ENCODE results near the gene ARPP19. TPM values are rescaled to one million over a fixed set of nuclear protein-coding genes. Genes with fewer than 3 reads are reported as not detected.
"Not testable (repeated sequence)": the region's sequence is repeated elsewhere in the genome, so short reads cannot be mapped to it uniquely, and the experiment has no call there.

ARPP19 gene
- polyA plus RNA-seq, result 10 to 100 TPM; 14.8 to 48.6 (median 39.3) TPM

GRCh38 chr15:52568601-52569585 is at the start of gene ARPP19:
Gene ARPP19, minus strand, starts transcription at chr15:52569030. Its CDS starts 138 bp downstream, at chr15:52568892.
- WGBS, 3 donors, result 4 to 6% (median 5%) methylated on average over 79 to 82 of the region's 82 CpGs
- peak within 1 kb of the TSS; percentile 68 for H3K27ac ChIP-seq (ENCODE audit: low read depth, low read length)

GRCh38 chr15:52617026-52617425 is 48.2 kb upstream of the ARPP19 start:
- H3K27ac ChIP-seq (ENCODE audit: low read depth, low read length), result no peak overlapping the region
- WGBS, 3 donors, result 79 to 95% (median 90%) methylated on average over 1 of the region's 1 CpG

- 72 to 99% (median 91%) methylated on average over 2 of the region's 2 CpGs for WGBS, 3 donors
Observed at GRCh38 chr15:52615302-52615701, 46.5 kb upstream of the ARPP19 start.

GRCh38 chr15:52609593-52609992 is 40.8 kb upstream of the ARPP19 start:
- 77 to 90% (median 87%) methylated on average over 5 of the region's 5 CpGs for WGBS, 3 donors
- H3K27ac ChIP-seq (ENCODE audit: low read depth, low read length), result no peak overlapping the region

More at GRCh38 chr15:52615302-52615701, 46.5 kb upstream of the ARPP19 start:
- H3K27ac ChIP-seq (ENCODE audit: low read depth, low read length), result no peak overlapping the region

GRCh38 chr15:52584414-52584813 is 15.6 kb upstream of the ARPP19 start:
- WGBS, 3 donors, result 94 to 96% (median 94%) methylated on average over 7 of the region's 7 CpGs
- no peak overlapping the region for H3K27ac ChIP-seq (ENCODE audit: low read depth, low read length)

- 77 to 88% (median 88%) methylated on average over 8 of the region's 8 CpGs for WGBS, 3 donors
- H3K27ac ChIP-seq (ENCODE audit: low read depth, low read length), result no peak overlapping the region
Observed at GRCh38 chr15:52579852-52580251, 11.0 kb upstream of the ARPP19 start.

GRCh38 chr15:52576692-52577091 is 7.9 kb upstream of the ARPP19 start:
- WGBS, 3 donors, result 90 to 97% (median 93%) methylated on average over 2 of the region's 2 CpGs
- H3K27ac ChIP-seq (ENCODE audit: low read depth, low read length), result no peak overlapping the region

GRCh38 chr15:52575573-52575972 is 6.7 kb upstream of the ARPP19 start:
- not testable (repeated sequence) for H3K27ac ChIP-seq (ENCODE audit: low read depth, low read length)
- 83 to 89% (median 84%) methylated on average over 7 of the region's 7 CpGs for WGBS, 3 donors

- 96 to 98% (median 98%) methylated on average over 2 of the region's 2 CpGs for WGBS, 3 donors
- no peak overlapping the region for H3K27ac ChIP-seq (ENCODE audit: low read depth, low read length)
Observed at GRCh38 chr15:52575072-52575471, 6.2 kb upstream of the ARPP19 start.

GRCh38 chr15:52574623-52575022 is 5.8 kb upstream of the ARPP19 start:
- H3K27ac ChIP-seq (ENCODE audit: low read depth, low read length), result not testable (repeated sequence)
- WGBS, 3 donors, result 84 to 96% (median 91%) methylated on average over 3 of the region's 3 CpGs

- 2 to 5% (median 3%) methylated on average over 25 of the region's 25 CpGs for WGBS, 3 donors
- peak overlapping the region; percentile 68 for H3K27ac ChIP-seq (ENCODE audit: low read depth, low read length)
Observed at GRCh38 chr15:52567871-52568600, 794 bp downstream of the ARPP19 start.

- WGBS, 3 donors, result 30 to 59% (median 55%) methylated on average over 4 of the region's 4 CpGs
- no peak overlapping the region for H3K27ac ChIP-seq (ENCODE audit: low read depth, low read length)
Observed at GRCh38 chr15:52566889-52567288, 1.9 kb downstream of the ARPP19 start.

- WGBS, 3 donors, result 91 to 94% (median 93%) methylated on average over 12 to 13 of the region's 13 CpGs
- H3K27ac ChIP-seq (ENCODE audit: low read depth, low read length), result not testable (repeated sequence)
Observed at GRCh38 chr15:52565417-52566358, 3.1 kb downstream of the ARPP19 start.

GRCh38 chr15:52563501-52564060 is 5.2 kb downstream of the ARPP19 start:
- WGBS, 3 donors, result 48 to 83% (median 72%) methylated on average over 4 of the region's 4 CpGs
- no peak overlapping the region for H3K27ac ChIP-seq (ENCODE audit: low read depth, low read length)

- 75 to 81% (median 81%) methylated on average over 2 of the region's 2 CpGs for WGBS, 3 donors
- H3K27ac ChIP-seq (ENCODE audit: low read depth, low read length), result no peak overlapping the region
Observed at GRCh38 chr15:52559575-52559974, 9.3 kb downstream of the ARPP19 start.

- no peak overlapping the region for H3K27ac ChIP-seq (ENCODE audit: low read depth, low read length)
- 89 to 96% (median 90%) methylated on average over 6 of the region's 6 CpGs for WGBS, 3 donors
Observed at GRCh38 chr15:52559022-52559421, 9.8 kb downstream of the ARPP19 start.

- no peak overlapping the region for H3K27ac ChIP-seq (ENCODE audit: low read depth, low read length)
- 87 to 93% (median 92%) methylated on average over 5 of the region's 5 CpGs for WGBS, 3 donors
Observed at GRCh38 chr15:52558196-52558595, 10.6 kb downstream of the ARPP19 start.

GRCh38 chr15:52557274-52557641 is 11.6 kb downstream of the ARPP19 start:
- H3K27ac ChIP-seq (ENCODE audit: low read depth, low read length), result no peak overlapping the region
